Measurements from ENCODE around the gene HTR5A.

DNA sequence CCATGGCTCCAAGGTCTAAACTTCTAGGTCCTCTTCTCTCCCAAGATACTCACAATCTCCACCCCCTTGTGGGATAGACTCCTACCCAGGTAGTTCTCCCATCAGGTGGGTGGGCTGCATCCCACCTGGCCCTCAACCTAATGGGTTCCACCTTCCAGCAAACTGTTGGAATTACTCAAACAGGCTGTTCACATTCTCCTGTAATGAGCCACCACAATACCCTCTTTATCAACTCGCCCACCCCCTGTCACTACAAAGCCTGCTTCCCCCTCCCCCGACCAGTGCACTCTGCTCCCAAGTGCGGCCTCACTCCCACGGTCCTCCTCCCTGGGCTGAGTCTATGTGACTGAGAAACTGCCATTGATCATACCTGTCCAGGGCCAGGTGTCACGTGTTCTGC lies 10.4 kb upstream of the HTR5A start:
- TF ChIP-seq SP3 (tag by site-specific recombination; IDR thresholded peaks at IDR 0.05): no peak
- TF ChIP-seq, protein P1, sequence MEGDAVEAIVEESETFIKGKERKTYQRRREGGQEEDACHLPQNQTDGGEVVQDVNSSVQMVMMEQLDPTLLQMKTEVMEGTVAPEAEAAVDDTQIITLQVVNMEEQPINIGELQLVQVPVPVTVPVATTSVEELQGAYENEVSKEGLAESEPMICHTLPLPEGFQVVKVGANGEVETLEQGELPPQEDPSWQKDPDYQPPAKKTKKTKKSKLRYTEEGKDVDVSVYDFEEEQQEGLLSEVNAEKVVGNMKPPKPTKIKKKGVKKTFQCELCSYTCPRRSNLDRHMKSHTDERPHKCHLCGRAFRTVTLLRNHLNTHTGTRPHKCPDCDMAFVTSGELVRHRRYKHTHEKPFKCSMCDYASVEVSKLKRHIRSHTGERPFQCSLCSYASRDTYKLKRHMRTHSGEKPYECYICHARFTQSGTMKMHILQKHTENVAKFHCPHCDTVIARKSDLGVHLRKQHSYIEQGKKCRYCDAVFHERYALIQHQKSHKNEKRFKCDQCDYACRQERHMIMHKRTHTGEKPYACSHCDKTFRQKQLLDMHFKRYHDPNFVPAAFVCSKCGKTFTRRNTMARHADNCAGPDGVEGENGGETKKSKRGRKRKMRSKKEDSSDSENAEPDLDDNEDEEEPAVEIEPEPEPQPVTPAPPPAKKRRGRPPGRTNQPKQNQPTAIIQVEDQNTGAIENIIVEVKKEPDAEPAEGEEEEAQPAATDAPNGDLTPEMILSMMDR (tag by site-specific recombination; IDR thresholded peaks at IDR 0.05): no peak
- no peak for TF ChIP-seq GLI4 (tag by site-specific recombination; IDR thresholded peaks at IDR 0.05)
- TF ChIP-seq ZNF837 (tag by site-specific recombination; IDR thresholded peaks at IDR 0.05): no peak
- no peak for TF ChIP-seq IKZF3 (tag by site-specific recombination; IDR thresholded peaks at IDR 0.05)
- TF ChIP-seq ZNF623 (tag by site-specific recombination; IDR thresholded peaks at IDR 0.05): no peak
- TF ChIP-seq, protein P2, sequence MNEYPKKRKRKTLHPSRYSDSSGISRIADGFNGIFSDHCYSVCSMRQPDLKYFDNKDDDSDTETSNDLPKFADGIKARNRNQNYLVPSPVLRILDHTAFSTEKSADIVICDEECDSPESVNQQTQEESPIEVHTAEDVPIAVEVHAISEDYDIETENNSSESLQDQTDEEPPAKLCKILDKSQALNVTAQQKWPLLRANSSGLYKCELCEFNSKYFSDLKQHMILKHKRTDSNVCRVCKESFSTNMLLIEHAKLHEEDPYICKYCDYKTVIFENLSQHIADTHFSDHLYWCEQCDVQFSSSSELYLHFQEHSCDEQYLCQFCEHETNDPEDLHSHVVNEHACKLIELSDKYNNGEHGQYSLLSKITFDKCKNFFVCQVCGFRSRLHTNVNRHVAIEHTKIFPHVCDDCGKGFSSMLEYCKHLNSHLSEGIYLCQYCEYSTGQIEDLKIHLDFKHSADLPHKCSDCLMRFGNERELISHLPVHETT (tag by site-specific recombination; IDR thresholded peaks at IDR 0.05): no peak

Measured in HEK293 (cell line).